A549 (cell line): ENCODE results near the gene PPP1CC.

Experiments
- CTCF ChIP-seq: fragments of >200 bp; sonication (Bioruptor Twin); formaldehyde crosslinking; IDR thresholded peaks from 3 replicates; pipeline ENCODE4 v1.5.1; 2016
- EP300 ChIP-seq, 2 experiments: fragments of >200 bp; sonication (Bioruptor Twin); formaldehyde crosslinking; IDR thresholded peaks; 2 replicates in 1 of 2; 3 replicates in 1 of 2; pipeline ENCODE4 v1.6.1; 2016 to 2017
- JUN ChIP-seq, 2 experiments: fragments of >200 bp; sonication (Bioruptor Twin); formaldehyde crosslinking; IDR thresholded peaks; 2 replicates in 1 of 2; 3 replicates in 1 of 2; pipeline ENCODE4 v1.6.1; 2016 to 2017
- KDM1A ChIP-seq: fragments of 200-600 bp; sonication (generic); IDR thresholded peaks from 2 replicates; pipeline ENCODE4 v1.6.1; 2016; ENCODE audit warnings: low read depth, mild to moderate bottlenecking
- MYC ChIP-seq: IDR thresholded peaks from 2 replicates; pipeline ENCODE4 v1.6.1; 2012; ENCODE audit warnings: mild to moderate bottlenecking, inconsistent platforms, low read length, improper control_type of control experiment, borderline replicate concordance
- POLR2A ChIP-seq: IDR thresholded peaks from 2 replicates; pipeline ENCODE4 v1.6.1; 2012; ENCODE audit warnings: mild to moderate bottlenecking, low read length
- RAD21 ChIP-seq, 2 experiments: fragments of >200 bp in 1 of 2; sonication (Bioruptor Twin) in 1 of 2; formaldehyde crosslinking in 1 of 2; IDR thresholded peaks in 1 of 2; conservative IDR thresholded peaks in 1 of 2; 2 replicates in 1 of 2; 3 replicates in 1 of 2; pipeline ENCODE4 v1.6.1; 2012 to 2018; ENCODE audit warnings: inconsistent platforms in 1 of 2
- SMC3 ChIP-seq: fragments of >200 bp; sonication (Bioruptor Twin); formaldehyde crosslinking; IDR thresholded peaks from 3 replicates; pipeline ENCODE4 v1.6.1; 2018; ENCODE audit warnings: inconsistent platforms
- TFCP2L1 ChIP-seq: fragments of 250-450 bp; sonication (Bioruptor Pico); IDR thresholded peaks from 2 replicates; pipeline ENCODE4 v1.5.0; 2021; ENCODE audit warnings: mild to moderate bottlenecking
- TP53 ChIP-seq: fragments of 250-450 bp; sonication (Bioruptor Pico); IDR thresholded peaks from 2 replicates; pipeline ENCODE4 v1.5.0; 2021; ENCODE audit warnings: mild to moderate bottlenecking, moderate library complexity

GRCh38 chr12:110739488-110739887, 3.2 kb downstream of the PPP1CC start:
- TF ChIP-seq TP53 (CRISPR knock-in tag) (no peak), POLR2A (no peak), RAD21 (conservative IDR thresholded peaks at IDR 0.05 in 1 of 2, IDR thresholded peaks at IDR 0.05 in 1 of 2) (no peak), JUN (IDR thresholded peaks at IDR 0.05) (no peak), CTCF (no peak), TFCP2L1 (CRISPR knock-in tag) (no peak), EP300 (IDR thresholded peaks at IDR 0.05) (no peak), SMC3 (no peak), KDM1A (no peak), MYC (no peak)
